Measurements from ENCODE around the gene SLCO2B1. TPM values are rescaled to one million over a fixed set of nuclear protein-coding genes. Genes with fewer than 3 reads are reported as not detected.

The SLCO2B1 gene
- total and polyA plus RNA-seq, 2 of the 8 experiments (the other 6 are each of a cell fraction or from before 2014, with no cell fraction given): 0.03 TPM; not detected in 1

- TF ChIP-seq CHD7 (IDR thresholded peaks at IDR 0.05; ENCODE audit: insufficient replicate concordance, low read length): no peak
- TF ChIP-seq EP300 (IDR thresholded peaks at IDR 0.05; ENCODE audit: borderline replicate concordance in 1 of 2, low read depth in 2 of 2, low read length in 2 of 2): no peak
- TF ChIP-seq JUND (IDR thresholded peaks at IDR 0.05; ENCODE audit: low read length): no peak
- TF ChIP-seq EGR1 (IDR thresholded peaks at IDR 0.05; ENCODE audit: borderline replicate concordance, low read depth, low read length): no peak
- TF ChIP-seq NRF1 (IDR thresholded peaks at IDR 0.05; ENCODE audit: low read depth, low read length): no peak
- no peak for TF ChIP-seq EZH2 (IDR thresholded peaks at IDR 0.05; ENCODE audit: low read depth, low read length, severe bottlenecking)
- no peak for TF ChIP-seq CEBPB (IDR thresholded peaks at IDR 0.05; ENCODE audit: low read depth, low read length)
- no peak for TF ChIP-seq KDM4A (IDR thresholded peaks at IDR 0.05; ENCODE audit: low read depth, low read length, severe bottlenecking)
- no peak for TF ChIP-seq KDM5A (IDR thresholded peaks at IDR 0.05; ENCODE audit: low read length)
- TF ChIP-seq RXRA (IDR thresholded peaks at IDR 0.05; ENCODE audit: insufficient read depth, low read depth, low read length): no peak
Measured at GRCh38 chr11:75166791-75167190, 15.9 kb downstream of the SLCO2B1 start (continued).

Data from H1 (cell line).